SU-DHL-6 (cell line): ENCODE data around the gene ERMP1.

Experiments
- CTCF ChIP-seq: fragments of 200-600 bp; sonication (generic); IDR thresholded peaks from one replicate; pipeline ENCODE4 v1.5.1; 2017; ENCODE audit warnings: antibody characterized with exemption, mild to moderate bottlenecking, low read length, moderate library complexity; ENCODE audit not compliant: insufficient read depth, poor library complexity, severe bottlenecking
- EZH2phosphoT487 ChIP-seq: fragments of 200-600 bp; sonication (generic), shearing (Covaris generic); conservative IDR thresholded peaks from 2 replicates; pipeline ENCODE4 v1.6.1; 2018; ENCODE audit warnings: mild to moderate bottlenecking, antibody characterized with exemption, low read length, moderate library complexity, mixed read lengths

GRCh38 chr9:5870020-5870339, 37.1 kb upstream of the ERMP1 start:
- TF ChIP-seq CTCF (no peak), EZH2phosphoT487 (no peak)
